Naive thymus-derived CD4-positive, alpha-beta T cell (primary cell): ENCODE data around the gene GBP2. TPM values are rescaled to one million over a fixed set of nuclear protein-coding genes. Genes with fewer than 3 reads are reported as not detected.

Experiments used
- ATAC-seq: fragments of 150-1000 bp; cut with Tn5 transposase; 2 replicates; pipeline ENCODE4 v1.10.0; 2021; ENCODE audit warnings: mild to moderate bottlenecking, moderate library complexity
- CTCF ChIA-PET: fragments of 350-600 bp; sonication (Branson Sonifier 250); formaldehyde crosslinking; loops from one replicate; lab custom pipeline; 2021; ENCODE audit warnings: antibody characterized with exemption; lab: Charles Lee
- POLR2A ChIA-PET: fragments of 350-600 bp; sonication (Branson Sonifier 250); formaldehyde crosslinking; loops from one replicate; lab custom pipeline; 2021; ENCODE audit warnings: antibody characterized with exemption, inconsistent platforms; lab: Charles Lee
- DNase-seq, 9 donors: peaks; one replicate each; pipeline versions ENCODE4 v3.0.0 to v3.0.0-alpha.2; 2020 to 2022; ENCODE audit warnings: mixed read lengths in 1 of 9
- H3K27ac ChIP-seq: one replicate; pipeline ENCODE4 v1.7.0; 2013; ENCODE audit warnings: mild to moderate bottlenecking, low read depth, low read length, moderate library complexity
- H3K27me3 ChIP-seq, 2 donors: one replicate each; pipeline ENCODE4 v1.7.0; 2013; ENCODE audit warnings: low read length in 2 of 2, mild to moderate bottlenecking in 2 of 2, moderate library complexity in 2 of 2; ENCODE audit not compliant: control insufficient read depth in 2 of 2, insufficient read depth in 2 of 2
- H3K36me3 ChIP-seq, 3 experiments: 1 replicate in 2 of 3; 2 replicates in 1 of 3; pipeline ENCODE4 v1.7.0; 2013; ENCODE audit warnings: low read length in 3 of 3, mild to moderate bottlenecking in 3 of 3, moderate library complexity in 1 of 3; ENCODE audit not compliant: insufficient read depth in 3 of 3, control insufficient read depth in 2 of 3
- H3K4me1 ChIP-seq, 2 donors: one replicate each; pipeline ENCODE4 v1.7.0; 2013; ENCODE audit warnings: low read length in 2 of 2, mild to moderate bottlenecking in 2 of 2, moderate library complexity in 1 of 2; ENCODE audit not compliant: control insufficient read depth in 2 of 2, insufficient read depth in 2 of 2
- H3K4me3 ChIP-seq: 2 replicates; pipeline ENCODE4 v1.7.0; 2013; ENCODE audit warnings: mild to moderate bottlenecking, low read length
- H3K9me3 ChIP-seq, 3 experiments: 1 replicate in 2 of 3; 2 replicates in 1 of 3; pipeline ENCODE4 v1.7.0; 2013; ENCODE audit warnings: low read length in 3 of 3; ENCODE audit not compliant: control insufficient read depth in 2 of 3
- H3K27ac Mint-ChIP-seq, 9 donors: one replicate each; pipeline ENCODE4 v1.8.0; 2020 to 2022; ENCODE audit warnings: mixed read lengths in 9 of 9, mild to moderate bottlenecking in 8 of 9, moderate library complexity in 5 of 9, inconsistent platforms in 2 of 9
- H3K27me3 Mint-ChIP-seq, 5 donors: one replicate each; pipeline ENCODE4 v1.8.0; 2021 to 2022; ENCODE audit warnings: mixed read lengths in 5 of 5, mild to moderate bottlenecking in 1 of 5
- H3K36me3 Mint-ChIP-seq, 5 donors: one replicate each; pipeline ENCODE4 v1.8.0; 2020 to 2022; ENCODE audit warnings: mixed read lengths in 5 of 5, mild to moderate bottlenecking in 3 of 5, inconsistent platforms in 1 of 5
- H3K4me1 Mint-ChIP-seq, 7 donors: one replicate each; pipeline ENCODE4 v1.8.0; 2020 to 2022; ENCODE audit warnings: mixed read lengths in 7 of 7, mild to moderate bottlenecking in 3 of 7, inconsistent platforms in 1 of 7
- H3K4me3 Mint-ChIP-seq, 10 donors: one replicate each; pipeline ENCODE4 v1.8.0; 2020 to 2022; ENCODE audit warnings: mild to moderate bottlenecking in 10 of 10, mixed read lengths in 10 of 10, moderate library complexity in 6 of 10, inconsistent platforms in 2 of 10
- H3K9me3 Mint-ChIP-seq, 11 donors: one replicate each; pipeline ENCODE4 v1.8.0; 2020 to 2022; ENCODE audit warnings: mixed read lengths in 11 of 11, mild to moderate bottlenecking in 4 of 11, inconsistent platforms in 1 of 11, moderate library complexity in 1 of 11
- intact Hi-C, 2 donors: fragments of 100-400 bp; cut with micrococcal nuclease; formaldehyde crosslinking; loops; one replicate each; pipeline ENCODE4 v1.15.1; 2023
- polyA plus RNA-seq, 2 donors: library from polyadenylated mRNA; unstranded; fragments of 300-500 nt; fragmentation: Illumina TruSeq; gene quantifications; one replicate each; pipeline ENCODE4 v1.2.3, GENCODE V29; 2021
- total RNA-seq, 6 experiments: library from RNA in 5 of 6; stranded (reverse) in 5 of 6; gene quantifications; 1 replicate in 5 of 6; 2 replicates in 1 of 6; pipeline ENCODE4 v1.2.3 and lab custom pipeline; 2021 to 2026

GBP2 gene
- total and polyA plus RNA-seq, 7 experiments from 2014 or later: 73.8 to 200 (median 104) TPM

- H3K4me3 Mint-ChIP-seq: no peak overlapping the region
- H3K27ac Mint-ChIP-seq: no peak overlapping the region
Observed at GRCh38 chr1:89100412-89100811, 25.5 kb downstream of the GBP2 start.

GRCh38 chr1:89098857-89099256 lies 27.1 kb downstream of the GBP2 start:
- Histone ChIP-seq H3K4me3 (no peak overlapping the region), H3K9me3 (no peaks in the 10 kb centered on the region), H3K27me3 (no peaks in the 10 kb centered on the region), H3K36me3 (peaks cover 0 to 3% (median 0%) of the 10 kb centered on the region in 3 experiments), H3K27ac (no peak overlapping the region), H3K4me1 (no peaks in the 10 kb centered on the region)
- POLR2A ChIA-PET: interaction anchor here (1.5 kb wide), 1 partner anchor 212 kb away, joined by 3 read pairs; no protein-coding TSS in a partner anchor
- CTCF ChIA-PET: no interaction called here
- peaks cover 0 to 27% (median 6%) of the 10 kb centered on the region in 11 donors for H3K9me3 Mint-ChIP-seq
- DNase-seq (no peak), ATAC-seq (no peak)
- intact Hi-C loops: loop anchor here in 1 of 2 donors (10.0 kb wide), 1 partner anchor 56 kb away; no protein-coding TSS in a partner anchor
- no peak overlapping the region for H3K4me3 Mint-ChIP-seq
- peak overlapping the region in 1 of 9 donors; percentile 71 for H3K27ac Mint-ChIP-seq
- H3K27me3 Mint-ChIP-seq: peaks cover 0 to 3% (median 0%) of the 10 kb centered on the region in 5 donors
- peaks cover 0 to 8% (median 0%) of the 10 kb centered on the region in 7 donors for H3K4me1 Mint-ChIP-seq
- peaks cover 0 to 32% (median 7%) of the 10 kb centered on the region in 5 donors for H3K36me3 Mint-ChIP-seq

More at GRCh38 chr1:89100412-89100811, 25.5 kb downstream of the GBP2 start:
- ChIA-PET POLR2A (interaction anchor here (0.5 to 0.7 kb wide), 3 partner anchors 100 to 333 kb away, joined by 3 read pairs; no protein-coding TSS in a partner anchor), CTCF (interaction anchor here (0.6 kb wide), 1 partner anchor 324 kb away, joined by 3 read pairs; no protein-coding TSS in a partner anchor)
- H3K27me3 ChIP-seq: no peaks in the 10 kb centered on the region
- H3K36me3 ChIP-seq: peaks cover 5 to 17% (median 6%) of the 10 kb centered on the region in 3 experiments
- DNase-seq: no peak
- intact Hi-C loops: no loop called here
- no peak overlapping the region for H3K4me3 ChIP-seq
- ATAC-seq: no peak
- no peak overlapping the region for H3K27ac ChIP-seq
- H3K27me3 Mint-ChIP-seq: peaks cover 0 to 3% (median 0%) of the 10 kb centered on the region in 5 donors
- peaks cover 0 to 8% (median 0%) of the 10 kb centered on the region in 7 donors for H3K4me1 Mint-ChIP-seq
- peaks cover 0 to 25% (median 8%) of the 10 kb centered on the region in 11 donors for H3K9me3 Mint-ChIP-seq
- no peaks in the 10 kb centered on the region for H3K9me3 ChIP-seq
- H3K36me3 Mint-ChIP-seq: peaks cover 15 to 47% (median 22%) of the 10 kb centered on the region in 5 donors
- H3K4me1 ChIP-seq: no peaks in the 10 kb centered on the region

- peaks cover 0 to 27% (median 6%) of the 10 kb centered on the region in 11 donors for H3K9me3 Mint-ChIP-seq
- H3K4me3 Mint-ChIP-seq: no peak overlapping the region
- ATAC-seq (no peak), DNase-seq (no peak)
- no peak overlapping the region for H3K4me3 ChIP-seq
- intact Hi-C loops: loop anchor here in 1 of 2 donors (10.0 kb wide), 1 partner anchor 59 kb away; no protein-coding TSS in a partner anchor
- ChIA-PET CTCF (no interaction called here), POLR2A (interaction anchor here (0.7 kb wide), 1 partner anchor 126 kb away, joined by 3 read pairs; no protein-coding TSS in a partner anchor)
- no peaks in the 10 kb centered on the region for H3K4me1 ChIP-seq
- H3K9me3 ChIP-seq: no peaks in the 10 kb centered on the region
- no peaks in the 10 kb centered on the region for H3K36me3 ChIP-seq
- H3K27ac ChIP-seq: no peak overlapping the region
- H3K27me3 ChIP-seq: no peaks in the 10 kb centered on the region
- H3K27ac Mint-ChIP-seq: no peak overlapping the region
- H3K4me1 Mint-ChIP-seq: peaks cover 0 to 5% (median 0%) of the 10 kb centered on the region in 7 donors
- H3K36me3 Mint-ChIP-seq: peaks cover 0 to 16% (median 3%) of the 10 kb centered on the region in 5 donors
- peaks cover 0 to 3% (median 0%) of the 10 kb centered on the region in 5 donors for H3K27me3 Mint-ChIP-seq
Observed at GRCh38 chr1:89095737-89096136, 30.2 kb downstream of the GBP2 start.

GRCh38 chr1:89089962-89090361 lies 36.0 kb downstream of the GBP2 start:
- H3K27me3 ChIP-seq: no peaks in the 10 kb centered on the region
- Mint-ChIP-seq H3K27me3 (peaks cover 0 to 3% (median 0%) of the 10 kb centered on the region in 5 donors), H3K4me3 (no peak overlapping the region), H3K27ac (no peak overlapping the region), H3K4me1 (peaks cover 0 to 10% (median 0%) of the 10 kb centered on the region in 7 donors), H3K36me3 (no peaks in the 10 kb centered on the region), H3K9me3 (peaks cover 0 to 10% (median 0%) of the 10 kb centered on the region in 11 donors)
- no peak for DNase-seq
- H3K36me3 ChIP-seq: no peaks in the 10 kb centered on the region
- no peak for ATAC-seq
- no peak overlapping the region for H3K27ac ChIP-seq
- no peaks in the 10 kb centered on the region for H3K9me3 ChIP-seq
- POLR2A ChIA-PET: no interaction called here
- intact Hi-C loops: loop anchor here (2.0 to 10.0 kb wide), 3 partner anchors 17 to 175 kb away; no protein-coding TSS in a partner anchor
- CTCF ChIA-PET: interaction anchor here (1.2 kb wide), 1 partner anchor 13 kb away, joined by 4 read pairs; no protein-coding TSS in a partner anchor
- no peaks in the 10 kb centered on the region for H3K4me1 ChIP-seq
- H3K4me3 ChIP-seq: no peak overlapping the region

- peaks cover 0 to 4% (median 0%) of the 10 kb centered on the region in 5 donors for H3K36me3 Mint-ChIP-seq
- CTCF ChIA-PET: interaction anchor here (1.2 kb wide), 1 partner anchor 272 kb away, joined by 3 read pairs; no protein-coding TSS in a partner anchor
- intact Hi-C loops: loop anchor here (2.0 to 10.0 kb wide), 2 partner anchors 18 to 176 kb away; no protein-coding TSS in a partner anchor
- no peak overlapping the region for H3K27ac Mint-ChIP-seq
- H3K27me3 Mint-ChIP-seq: peaks cover 0 to 3% (median 0%) of the 10 kb centered on the region in 5 donors
- DNase-seq: no peak
- Histone ChIP-seq H3K9me3 (no peaks in the 10 kb centered on the region), H3K27ac (no peak overlapping the region), H3K4me3 (no peak overlapping the region), H3K4me1 (no peaks in the 10 kb centered on the region), H3K27me3 (no peaks in the 10 kb centered on the region), H3K36me3 (no peaks in the 10 kb centered on the region)
- ATAC-seq: no peak
- H3K4me3 Mint-ChIP-seq: no peak overlapping the region
- H3K4me1 Mint-ChIP-seq: peaks cover 0 to 16% (median 0%) of the 10 kb centered on the region in 7 donors
- POLR2A ChIA-PET: no interaction called here
- H3K9me3 Mint-ChIP-seq: peaks cover 0 to 5% (median 0%) of the 10 kb centered on the region in 11 donors
Observed at GRCh38 chr1:89088572-89088971, 37.3 kb downstream of the GBP2 start.

GRCh38 chr1:89087241-89087640 lies 38.7 kb downstream of the GBP2 start:
- Mint-ChIP-seq H3K27me3 (peaks cover 0 to 3% (median 0%) of the 10 kb centered on the region in 5 donors), H3K27ac (no peak overlapping the region), H3K4me3 (no peak overlapping the region), H3K36me3 (peaks cover 0 to 4% (median 0%) of the 10 kb centered on the region in 5 donors), H3K4me1 (peaks cover 0 to 16% (median 0%) of the 10 kb centered on the region in 7 donors), H3K9me3 (peaks cover 0 to 5% (median 0%) of the 10 kb centered on the region in 11 donors)
- Histone ChIP-seq H3K36me3 (no peaks in the 10 kb centered on the region), H3K4me1 (no peaks in the 10 kb centered on the region), H3K27ac (no peak overlapping the region), H3K9me3 (no peaks in the 10 kb centered on the region), H3K27me3 (no peaks in the 10 kb centered on the region), H3K4me3 (no peak overlapping the region)
- intact Hi-C loops: loop anchor here in 1 of 2 donors (10.0 kb wide), 1 partner anchor 178 kb away; no protein-coding TSS in a partner anchor
- ATAC-seq (no peak), DNase-seq (no peak)
- CTCF ChIA-PET: interaction anchor here (0.6 to 1.2 kb wide), 4 partner anchors 39 to 273 kb away, joined by 3 to 5 read pairs (median 3); no protein-coding TSS in a partner anchor
- POLR2A ChIA-PET: no interaction called here
